ENCODE results near the gene USP34.
"Not testable (repeated sequence)": the region's sequence is repeated elsewhere in the genome, so short reads cannot be mapped to it uniquely, and the experiment has no call there.

The USP34 gene

DNA sequence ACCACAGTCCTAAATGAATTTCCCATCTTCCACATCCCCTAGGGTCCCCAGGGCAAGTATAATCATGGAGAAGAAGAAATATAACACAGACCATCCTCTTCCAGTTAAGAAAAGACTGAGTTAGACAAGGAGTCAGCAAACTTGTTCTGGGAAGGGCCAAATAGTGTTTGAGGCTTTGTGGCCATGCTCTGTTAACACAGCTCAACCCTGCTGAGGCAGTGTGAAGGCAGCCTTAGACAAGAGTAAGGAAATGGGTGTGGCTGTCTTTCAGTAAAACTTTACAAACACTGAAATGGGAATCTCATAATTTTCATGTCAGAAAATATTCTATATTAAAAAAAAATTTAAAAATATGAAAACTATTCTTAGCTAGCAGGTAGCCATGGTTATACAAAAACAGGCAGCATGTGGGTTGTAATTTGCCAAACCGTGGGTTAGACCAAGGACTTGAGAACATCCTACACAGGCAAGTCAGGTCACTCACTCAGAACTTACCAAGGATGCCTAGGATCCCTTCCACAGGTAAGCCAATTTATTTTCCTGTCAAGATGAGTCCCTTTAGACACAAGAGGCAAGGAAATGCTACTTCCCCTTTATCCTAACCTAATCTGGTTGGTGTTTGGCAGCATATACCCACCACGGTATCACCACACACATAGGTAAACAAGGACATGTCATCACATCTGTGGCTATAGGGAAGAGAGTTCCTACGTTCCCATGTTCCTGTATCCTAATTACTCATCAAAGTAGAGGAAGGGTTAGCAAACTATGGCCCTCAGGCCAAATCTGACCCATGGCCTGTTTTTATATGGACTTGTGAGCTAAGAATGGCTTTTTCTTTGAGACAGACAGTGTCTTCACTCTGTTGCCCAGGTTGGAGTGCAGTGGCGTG lies 277.0 kb downstream of the USP34 start:
- no peak for DNase-seq (ENCODE audit: low read depth in 3 of 3, low spot score in 1 of 3)

DNA sequence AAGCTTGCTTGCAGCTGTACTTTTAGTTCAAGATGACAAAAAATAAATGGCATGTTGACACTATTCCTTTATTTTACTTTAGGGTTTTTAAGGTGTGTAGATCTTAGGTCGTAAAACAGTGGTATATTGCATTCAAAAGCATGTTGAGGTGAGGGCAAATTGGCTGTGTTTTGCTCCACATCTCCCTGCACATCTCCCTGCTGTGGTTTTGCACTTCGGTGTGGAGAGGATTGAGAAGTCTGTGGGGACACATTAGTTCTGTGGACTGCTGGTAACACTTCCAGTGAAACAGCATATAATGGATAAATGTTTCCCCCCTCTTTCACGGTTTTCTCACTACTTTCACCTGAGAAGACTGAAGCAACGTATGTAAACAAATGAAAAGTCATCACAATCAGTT lies 283.8 kb downstream of the USP34 start:
- DNase-seq (ENCODE audit: low read depth in 3 of 3, low spot score in 1 of 3), result no peak

GRCh38 chr2:61185231-61185728 lies 285.6 kb downstream of the USP34 start:
- DNase-seq (ENCODE audit: low read depth in 3 of 3, low spot score in 1 of 3), result no peak

- no peak for DNase-seq (ENCODE audit: low read depth in 3 of 3, low spot score in 1 of 3)
Observed at GRCh38 chr2:61184263-61184662, 286.6 kb downstream of the USP34 start.

GRCh38 chr2:61183795-61184194 lies 287.1 kb downstream of the USP34 start:
- DNase-seq (ENCODE audit: low read depth in 3 of 3, low spot score in 1 of 3), result no peak

DNA sequence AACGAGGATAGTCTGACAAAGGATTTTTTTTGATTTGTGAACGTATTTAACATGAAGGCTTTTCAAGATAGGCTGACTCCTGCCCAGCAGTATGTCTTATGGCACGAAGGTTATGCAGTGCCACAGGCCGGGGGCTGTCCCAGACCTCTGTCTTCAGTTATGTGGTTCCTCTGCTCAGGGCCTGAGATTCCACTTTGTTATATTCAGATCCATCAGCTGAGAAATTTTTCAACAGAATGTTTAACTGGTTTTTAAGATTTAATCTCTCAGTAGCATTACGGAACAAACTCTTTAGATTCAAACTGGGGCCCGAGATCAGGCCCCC lies 288.9 kb downstream of the USP34 start:
- DNase-seq (ENCODE audit: low read depth in 3 of 3, low spot score in 1 of 3), result no peak

DNA sequence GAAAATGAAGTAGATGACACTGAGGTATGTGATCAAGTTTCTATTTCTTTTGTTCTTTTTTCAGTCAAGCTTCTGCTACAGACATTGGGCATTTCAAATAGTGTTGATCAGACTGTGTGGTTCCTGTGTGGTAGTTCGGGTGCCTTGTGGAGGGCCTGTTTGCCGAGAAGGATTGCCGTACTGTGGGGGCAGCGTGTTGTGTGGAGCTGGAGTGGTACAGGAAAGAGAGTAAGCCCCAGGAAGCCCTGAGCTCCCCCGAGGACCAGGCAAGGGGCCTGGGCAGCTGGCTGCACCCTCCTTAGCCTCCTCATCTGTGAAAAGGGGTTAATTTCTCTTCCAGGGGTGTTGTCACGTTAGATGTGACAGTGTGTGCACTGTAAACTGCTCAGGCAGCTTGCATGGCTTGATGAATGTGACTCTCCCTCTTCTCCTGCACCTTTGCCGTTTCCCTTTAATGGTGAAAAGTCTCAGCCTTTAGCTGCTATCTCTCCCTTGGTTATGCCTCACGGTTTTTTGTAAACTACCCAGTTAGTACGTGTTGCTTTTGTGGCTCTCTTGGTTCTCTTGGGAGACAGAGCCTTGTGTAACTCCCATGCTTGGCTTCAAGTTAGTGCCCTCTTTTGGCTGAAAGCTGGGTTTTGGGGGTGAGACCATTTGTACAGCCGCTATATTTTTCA lies 289.4 kb downstream of the USP34 start:
- no peak for DNase-seq (ENCODE audit: low read depth in 3 of 3, low spot score in 1 of 3)

DNA sequence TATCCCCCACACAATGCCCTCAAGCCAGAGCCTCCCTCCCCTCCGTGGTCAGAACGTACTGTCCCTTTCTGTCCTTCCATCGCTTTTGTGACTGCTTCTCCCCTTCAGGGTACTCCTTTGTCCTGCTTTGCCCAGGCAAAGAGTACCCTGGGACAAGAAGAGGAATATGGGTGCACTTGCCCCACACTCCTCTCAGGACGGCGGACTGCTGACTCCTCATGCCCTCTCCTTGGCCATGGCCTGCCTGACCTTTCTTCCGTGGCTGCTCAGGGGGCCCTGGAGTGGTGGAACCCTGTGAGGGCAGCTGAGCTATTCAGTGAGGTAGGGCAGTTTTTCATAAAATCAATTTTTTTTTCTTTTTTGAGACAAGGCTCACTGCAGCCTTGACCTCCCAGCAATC lies 290.2 kb downstream of the USP34 start:
- DNase-seq (ENCODE audit: low read depth in 3 of 3, low spot score in 1 of 3), result no peak

DNA sequence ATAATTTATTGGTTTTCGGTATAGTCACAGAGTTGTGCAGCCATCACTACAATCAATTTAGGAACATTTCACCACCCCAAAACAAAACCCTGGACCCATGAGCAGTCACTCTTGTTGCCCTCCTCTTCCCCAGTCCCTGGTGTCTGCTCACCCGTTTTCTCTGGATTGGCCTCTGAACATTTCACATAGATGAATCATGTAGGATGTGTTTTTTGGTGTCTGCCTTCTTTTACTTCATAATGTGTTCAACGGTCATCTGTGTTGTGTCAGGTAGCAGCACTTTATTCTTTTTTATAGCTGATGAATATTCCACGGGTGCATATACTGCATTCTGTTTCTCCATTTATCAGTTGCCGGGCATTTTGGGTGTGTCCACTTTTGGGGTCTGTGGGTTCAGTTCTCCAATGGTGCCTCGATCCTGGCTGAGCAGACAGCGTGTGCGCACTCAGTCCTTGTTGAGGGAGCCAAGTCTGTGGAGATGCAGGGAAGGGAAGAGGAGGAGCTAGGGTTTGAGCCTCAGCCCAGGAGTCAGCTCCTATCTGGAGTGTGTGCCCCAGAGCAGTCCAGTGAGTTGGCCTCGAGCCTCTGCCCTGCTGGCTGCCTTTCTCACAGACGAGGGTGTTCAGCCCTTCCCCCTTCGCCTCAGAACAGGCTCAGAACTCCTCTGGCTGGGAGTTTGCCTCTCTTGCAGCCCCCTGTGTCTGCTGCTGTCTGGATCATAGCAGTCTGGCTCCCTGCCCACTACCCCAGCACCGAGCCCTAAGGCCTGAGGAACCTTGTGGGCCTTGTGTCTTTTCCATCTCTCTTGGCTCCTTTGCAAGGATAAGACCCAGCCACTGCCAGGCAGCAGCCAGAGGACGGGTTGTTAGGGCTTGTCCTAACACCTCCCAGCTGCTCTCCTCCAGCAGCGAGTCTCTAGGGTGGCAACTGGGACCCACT lies 290.9 kb downstream of the USP34 start:
- no peak for DNase-seq (ENCODE audit: low read depth in 3 of 3, low spot score in 1 of 3)

- no peak for DNase-seq (ENCODE audit: low read depth in 3 of 3, low spot score in 1 of 3)
Observed at GRCh38 chr2:61178603-61179545, 292.0 kb downstream of the USP34 start.

DNA sequence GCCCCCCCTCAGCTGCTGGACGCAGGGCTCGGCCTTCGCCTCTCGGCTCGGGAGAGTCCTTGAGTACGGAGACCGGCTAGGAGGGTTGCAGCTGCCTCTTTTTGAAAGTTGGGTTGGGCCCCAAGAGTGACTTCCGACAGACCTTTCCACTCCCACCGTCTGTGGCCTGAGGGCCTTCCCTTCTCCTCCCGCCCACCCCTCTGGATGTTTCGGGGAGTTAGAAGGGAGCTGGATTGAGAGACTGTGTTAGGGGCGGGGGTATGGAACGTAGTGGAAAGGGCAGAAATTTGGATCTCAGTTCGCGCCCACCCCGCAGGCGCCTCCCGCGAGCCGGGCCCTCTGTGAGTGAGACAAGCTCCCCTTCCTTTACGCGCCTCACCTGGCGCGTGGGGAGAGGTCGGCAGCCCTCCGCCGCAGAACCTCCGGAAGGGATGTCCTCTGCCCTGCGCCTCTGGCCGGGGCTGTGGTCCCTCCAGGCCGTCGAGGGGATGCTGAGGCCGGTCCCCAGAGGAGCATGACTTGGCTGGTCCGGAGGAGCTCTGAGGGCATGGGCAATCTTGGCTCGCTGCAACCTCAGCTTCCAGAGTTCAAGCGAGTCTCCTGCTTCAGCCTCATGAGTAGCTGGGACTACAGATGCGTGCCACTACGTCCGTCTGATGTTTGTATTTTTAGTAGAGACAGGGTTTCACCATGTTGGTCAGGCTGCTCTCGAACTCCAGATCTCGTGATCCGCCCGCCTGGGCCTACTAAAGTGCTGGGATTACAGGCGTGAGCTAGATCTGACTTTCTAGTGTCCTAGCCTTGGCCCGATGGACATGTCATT lies 292.9 kb downstream of the USP34 start:
- peak in 1 of 3 donors; percentile 6 for DNase-seq (ENCODE audit: low read depth in 3 of 3, low spot score in 1 of 3)

GRCh38 chr2:61176755-61177726 lies 293.8 kb downstream of the USP34 start:
- peak; percentile 80 to 94 (median 89) for DNase-seq (ENCODE audit: low read depth in 3 of 3, low spot score in 1 of 3)

- no peak for DNase-seq (ENCODE audit: low read depth in 3 of 3, low spot score in 1 of 3)
Observed at GRCh38 chr2:61175036-61175435, 295.9 kb downstream of the USP34 start.

DNA sequence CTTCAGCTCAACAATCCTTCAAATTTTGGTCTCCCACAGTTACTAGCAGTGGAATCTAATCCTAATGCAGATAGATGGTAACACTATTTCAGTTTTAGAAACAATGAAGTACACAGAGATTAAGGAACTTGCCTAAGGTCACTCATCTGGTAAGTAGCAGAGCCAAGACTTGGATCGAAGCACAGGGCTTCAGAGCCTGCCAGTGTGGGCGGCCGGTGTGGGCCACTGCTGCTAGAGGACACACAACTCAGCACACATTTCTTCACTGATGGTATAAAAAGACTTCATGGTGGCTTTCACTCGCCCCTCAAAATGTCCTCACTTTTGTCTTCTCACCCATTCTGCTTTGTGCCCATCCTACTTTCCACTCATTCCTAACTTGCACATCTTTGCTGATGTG lies 297.8 kb downstream of the USP34 start:
- DNase-seq (ENCODE audit: low read depth in 3 of 3, low spot score in 1 of 3), result no peak

DNA sequence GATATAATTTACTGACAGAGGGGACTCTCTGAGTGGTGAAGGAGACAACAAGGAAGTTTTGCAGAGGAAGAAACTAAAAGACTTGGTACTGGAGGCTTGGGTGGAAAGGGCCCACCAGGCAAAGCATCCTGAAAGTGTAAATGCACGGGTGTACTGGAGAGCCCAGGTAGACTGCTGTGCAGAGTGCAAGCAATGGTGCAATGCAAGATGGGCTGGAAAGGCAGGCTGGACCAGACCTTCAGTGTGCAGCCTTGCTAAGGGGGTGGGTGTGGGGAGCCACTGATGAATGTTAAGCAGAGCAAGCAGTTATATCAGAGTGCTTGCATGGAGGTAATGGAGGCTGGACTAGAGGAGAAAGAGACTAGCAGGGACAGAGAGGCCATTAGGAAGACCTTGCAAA lies 298.2 kb downstream of the USP34 start:
- no peak for DNase-seq (ENCODE audit: low read depth in 3 of 3, low spot score in 1 of 3)

- no peak for DNase-seq (ENCODE audit: low read depth in 3 of 3, low spot score in 1 of 3)
Observed at GRCh38 chr2:61167579-61167978, 303.3 kb downstream of the USP34 start.

DNA sequence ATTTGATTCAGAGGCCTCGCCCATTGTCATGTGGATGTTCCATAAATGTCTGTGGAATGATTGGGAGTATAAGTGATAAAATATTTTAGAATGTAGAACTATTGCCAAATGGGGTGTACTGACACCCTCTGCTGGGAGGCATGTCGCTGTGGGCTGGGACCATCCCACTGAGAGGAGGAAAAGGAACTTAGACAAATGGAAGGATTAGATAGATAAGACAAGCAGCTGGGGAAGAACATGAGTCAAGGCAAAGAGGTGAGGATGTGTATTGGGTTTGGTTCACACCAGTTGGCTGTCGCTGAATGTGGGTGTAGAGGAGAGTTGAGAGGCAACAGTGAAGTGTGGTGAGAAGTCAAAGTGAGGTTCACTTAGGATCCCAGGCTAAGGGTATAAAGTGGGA lies 304.9 kb downstream of the USP34 start:
- DNase-seq (ENCODE audit: low read depth in 3 of 3, low spot score in 1 of 3), result no peak

DNA sequence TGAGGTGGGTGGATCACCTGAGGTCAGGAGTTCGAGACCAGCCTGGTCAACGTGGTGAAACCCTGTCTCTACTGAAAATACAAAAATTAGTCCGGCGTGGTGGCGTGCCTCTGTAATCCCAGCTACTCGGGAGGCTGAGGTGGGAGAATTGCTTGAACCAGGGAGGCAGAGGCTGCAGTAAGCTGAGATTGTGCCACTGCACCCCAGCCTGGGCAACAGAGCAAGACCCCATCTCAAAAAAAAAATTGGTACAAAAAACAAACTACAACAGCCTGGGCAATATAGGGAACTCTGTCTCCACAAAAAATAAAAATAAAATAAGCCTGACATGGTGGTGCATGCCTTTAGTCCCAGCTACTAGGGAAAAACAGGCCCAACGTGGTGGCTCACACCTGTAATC lies 305.8 kb downstream of the USP34 start:
- DNase-seq (ENCODE audit: low read depth in 3 of 3, low spot score in 1 of 3), result not testable (repeated sequence)

Data from stimulated activated CD4-positive, alpha-beta T cell treated with anti-CD3 and anti-CD28 coated beads, TNF-alpha, amount 100 ng/mL, for 1 hour (primary cell).